PC-3 (cell line): ENCODE measurements around the gene MRPS14. TPM values are rescaled to one million over a fixed set of nuclear protein-coding genes. Genes with fewer than 3 reads are reported as not detected.

Experiments used
- ATAC-seq: fragments of 200-7000 bp; cut with Tn5 transposase; 2 replicates; pipeline ENCODE4 v1.9.1; 2020; ENCODE audit warnings: mild to moderate bottlenecking, moderate library complexity
- BruUV-seq: library from RNA; stranded (reverse); fragments of 400-500 nt; replicated peaks from 2 replicates; lab custom pipeline; 2021; lab: Mats Ljungman, UMichigan
- CTCF ChIA-PET: fragments of 300-600 bp; sonication (Branson Sonifier 250); formaldehyde crosslinking; loops from one replicate; lab custom pipeline; 2022; ENCODE audit warnings: antibody characterized with exemption; lab: Charles Lee
- POLR2A ChIA-PET: fragments of 300-600 bp; sonication (Branson Sonifier 250); formaldehyde crosslinking; loops from one replicate; lab custom pipeline; 2022; ENCODE audit warnings: antibody characterized with exemption; ENCODE audit not compliant: unreplicated experiment; lab: Charles Lee
- DNase-seq: peaks from one replicate; pipeline ENCODE4 v3.0.0-alpha.2; 2015
- H2AFZ ChIP-seq: fragments of 300-600 bp; sonication (generic); 2 replicates; pipeline ENCODE4 v1.6.0; 2016; ENCODE audit warnings: antibody characterized with exemption, low read length
- H3F3A ChIP-seq: fragments of 300-600 bp; sonication (generic); one replicate; pipeline ENCODE4 v1.6.0; 2017; ENCODE audit warnings: antibody characterized with exemption, low read length, control low read depth, mild to moderate bottlenecking; ENCODE audit not compliant: unreplicated experiment
- H3K27ac ChIP-seq: fragments of 300-600 bp; sonication (generic); 2 replicates; pipeline ENCODE4 v1.5.1; 2016; ENCODE audit warnings: mild to moderate bottlenecking, low read length
- H3K27me3 ChIP-seq: fragments of 300-600 bp; sonication (generic); 2 replicates; pipeline ENCODE4 v1.6.1; 2016; ENCODE audit warnings: low read length, mixed read lengths
- H3K36me3 ChIP-seq: fragments of 300-600 bp; sonication (generic); 2 replicates; pipeline ENCODE4 v1.6.1; 2016; ENCODE audit warnings: low read depth, mixed run types, low read length, mixed read lengths
- H3K4me1 ChIP-seq: fragments of 300-600 bp; sonication (generic); 2 replicates; pipeline ENCODE4 v1.5.1; 2016; ENCODE audit warnings: low read length; ENCODE audit not compliant: insufficient read depth
- H3K4me2 ChIP-seq: fragments of 300-600 bp; sonication (generic); 2 replicates; pipeline ENCODE4 v1.6.0; 2016; ENCODE audit warnings: low read length
- H3K4me3 ChIP-seq: fragments of 300-600 bp; sonication (generic); 2 replicates; pipeline ENCODE4 v1.5.1; 2016; ENCODE audit warnings: mild to moderate bottlenecking, low read length, mixed read lengths
- H3K79me2 ChIP-seq: fragments of 300-600 bp; sonication (generic); 2 replicates; pipeline ENCODE4 v1.6.1; 2017; ENCODE audit warnings: low read length, mixed read lengths
- H3K9ac ChIP-seq: fragments of 300-600 bp; sonication (generic); 2 replicates; pipeline ENCODE4 v1.6.0; 2016; ENCODE audit warnings: mild to moderate bottlenecking, low read length
- H3K9me2 ChIP-seq: fragments of 300-600 bp; sonication (generic); replicated peaks from 2 replicates; pipeline ENCODE4 v1.6.1; 2016; ENCODE audit warnings: mixed run types, low read length, mixed read lengths
- H3K9me3 ChIP-seq: fragments of 300-600 bp; sonication (generic); 2 replicates; pipeline ENCODE4 v1.6.1; 2016; ENCODE audit warnings: low read length, mixed read lengths
- H4K20me1 ChIP-seq: fragments of 300-600 bp; sonication (generic); 2 replicates; pipeline ENCODE4 v1.6.1; 2016; ENCODE audit warnings: low read length, mixed read lengths
- CTCF ChIP-seq: fragments of 300-600 bp; sonication (generic); conservative IDR thresholded peaks from 2 replicates; pipeline ENCODE4 v1.5.1; 2017; ENCODE audit warnings: antibody characterized with exemption, low read depth, mild to moderate bottlenecking, low read length
- EZH2 ChIP-seq: fragments of 300-600 bp; sonication (generic); IDR thresholded peaks from one replicate; pipeline ENCODE4 v1.6.1; 2017; ENCODE audit warnings: antibody characterized with exemption, mild to moderate bottlenecking, low read length; ENCODE audit not compliant: unreplicated experiment
- EZH2phosphoT487 ChIP-seq: fragments of 300-600 bp; sonication (generic); IDR thresholded peaks from 2 replicates; pipeline ENCODE4 v1.6.1; 2018; ENCODE audit warnings: mild to moderate bottlenecking, antibody characterized with exemption, low read length, borderline replicate concordance
- intact Hi-C: fragments of 100-400 bp; cut with micrococcal nuclease; formaldehyde crosslinking; loops from 2 replicates; pipeline ENCODE4 v1.9.0; 2023
- total RNA-seq: library from RNA; depleted of rRNA; stranded (reverse); fragments of >200 nt; gene quantifications from 2 replicates; pipeline ENCODE4 v1.2.3, GENCODE V29; 2014

The MRPS14 gene
- total RNA-seq, 1 experiment from 2014 or later, result 21.8 TPM

- intact Hi-C loops, result no loop called here
- Histone ChIP-seq H3K79me2 (no peaks in the 10 kb centered on the region), H3K27me3 (peaks cover 24% of the 10 kb centered on the region), H3K4me3 (no peak overlapping the region), H3K9me3 (no peaks in the 10 kb centered on the region), H3K36me3 (no peaks in the 10 kb centered on the region), H3K9me2 (no peaks in the 10 kb centered on the region), H3K4me2 (no peak overlapping the region), H3K27ac (no peak overlapping the region), H3K9ac (no peak overlapping the region), H3F3A (no peaks in the 10 kb centered on the region), H2AFZ (no peak overlapping the region), H4K20me1 (no peaks in the 10 kb centered on the region), H3K4me1 (no peaks in the 10 kb centered on the region)
- DNase-seq, result no peak
- ChIA-PET CTCF (no interaction called here), POLR2A (no interaction called here)
- ATAC-seq, result no peak
- no peak for TF ChIP-seq CTCF
- TF ChIP-seq EZH2phosphoT487, result no peak
- TF ChIP-seq EZH2, result no peak
- no TSS peak for BruUV-seq
Measured at GRCh38 chr1:175062858-175063257, 39.6 kb upstream of the MRPS14 start.

DNA sequence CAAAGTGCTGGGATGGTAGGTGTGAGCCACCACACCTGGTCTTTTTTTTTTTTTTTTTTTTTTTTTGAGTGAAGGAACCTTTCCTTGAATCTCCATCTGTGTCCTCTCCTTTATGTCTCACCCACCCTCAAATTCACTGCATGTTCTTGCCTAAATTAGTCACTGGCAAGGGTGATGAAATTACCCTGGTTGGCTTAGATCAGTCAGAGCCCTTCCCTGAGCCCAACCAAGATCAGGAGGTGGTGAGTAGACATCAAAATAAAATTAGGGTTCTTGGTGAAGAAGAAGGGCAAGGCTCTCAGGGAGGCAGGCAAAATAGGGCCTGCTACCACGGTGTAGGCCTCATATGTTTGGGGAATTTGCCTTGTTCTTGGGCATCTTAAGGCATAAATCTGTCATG is 39.1 kb upstream of the MRPS14 start:
- no peaks in the 10 kb centered on the region for H3K9me3 ChIP-seq
- no TSS peak for BruUV-seq
- H3K36me3 ChIP-seq, result no peaks in the 10 kb centered on the region
- no peaks in the 10 kb centered on the region for H3K4me1 ChIP-seq
- no peaks in the 10 kb centered on the region for H4K20me1 ChIP-seq
- ChIA-PET CTCF (no interaction called here), POLR2A (no interaction called here)
- TF ChIP-seq CTCF, result no peak
- no peak for TF ChIP-seq EZH2
- TF ChIP-seq EZH2phosphoT487, result no peak
- DNase-seq, result no peak
- no peak overlapping the region for H3K9ac ChIP-seq
- intact Hi-C loops, result no loop called here
- H3K79me2 ChIP-seq, result no peaks in the 10 kb centered on the region
- H3K9me2 ChIP-seq, result no peaks in the 10 kb centered on the region
- H3K27me3 ChIP-seq, result peaks cover 19% of the 10 kb centered on the region
- H3K27ac ChIP-seq, result no peak overlapping the region
- no peak for ATAC-seq
- no peak overlapping the region for H3K4me3 ChIP-seq
- H3F3A ChIP-seq, result no peaks in the 10 kb centered on the region
- H2AFZ ChIP-seq, result no peak overlapping the region
- H3K4me2 ChIP-seq, result no peak overlapping the region

DNA sequence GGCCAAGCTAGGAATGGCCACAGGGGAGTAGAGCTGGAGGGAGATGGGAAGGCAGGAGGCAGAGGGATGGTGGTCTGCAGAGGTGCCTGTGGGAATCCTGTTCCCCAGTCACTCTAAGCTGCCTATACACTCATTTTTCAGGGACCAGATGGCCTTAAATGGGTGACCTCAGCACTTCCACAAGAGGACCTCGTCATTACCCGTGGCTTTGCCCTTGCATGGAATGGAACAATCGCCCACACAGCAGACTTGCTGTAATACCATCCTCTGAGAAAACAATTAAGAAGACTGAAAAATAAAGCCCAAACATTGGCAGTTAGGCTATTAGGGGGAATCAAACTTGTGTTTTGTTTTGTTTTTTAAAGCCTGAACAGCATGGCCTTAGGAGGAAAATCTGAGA is 31.5 kb upstream of the MRPS14 start:
- no TSS peak for BruUV-seq
- no peak for ATAC-seq
- DNase-seq, result no peak

More for the DNA sequence above, 31.5 kb upstream of the MRPS14 start:
- no peaks in the 10 kb centered on the region for H3K36me3 ChIP-seq
- H3K9me3 ChIP-seq, result no peaks in the 10 kb centered on the region
- H2AFZ ChIP-seq, result no peak overlapping the region
- ChIA-PET POLR2A (no interaction called here), CTCF (no interaction called here)
- no peaks in the 10 kb centered on the region for H3F3A ChIP-seq
- no peak overlapping the region for H3K4me3 ChIP-seq
- no peaks in the 10 kb centered on the region for H3K9me2 ChIP-seq
- H4K20me1 ChIP-seq, result no peaks in the 10 kb centered on the region
- TF ChIP-seq CTCF (no peak), EZH2 (no peak), EZH2phosphoT487 (no peak)
- H3K9ac ChIP-seq, result no peak overlapping the region
- intact Hi-C loops, result no loop called here
- no peaks in the 10 kb centered on the region for H3K79me2 ChIP-seq
- H3K4me1 ChIP-seq, result no peaks in the 10 kb centered on the region
- H3K27ac ChIP-seq, result no peak overlapping the region
- peaks cover 44% of the 10 kb centered on the region for H3K27me3 ChIP-seq
- H3K4me2 ChIP-seq, result no peak overlapping the region
